Loucy (cell line): ENCODE results near the gene CDC7.
A peak's percentile ranks its signal among the peaks of the same experiment; 100 is the strongest.

Source experiments
- H2AFZ ChIP-seq: fragments of 200-600 bp; sonication (generic); 2 replicates; pipeline ENCODE4 v1.6.0; 2016; ENCODE audit warnings: antibody characterized with exemption, mild to moderate bottlenecking, low read length, moderate library complexity
- H3F3A ChIP-seq: fragments of 200-600 bp; 2 replicates; pipeline ENCODE4 v1.6.0; 2016; ENCODE audit warnings: antibody characterized with exemption, low read depth, mild to moderate bottlenecking
- H3K27me3 ChIP-seq: fragments of 200-600 bp; sonication (generic); 2 replicates; pipeline ENCODE4 v1.6.1; 2014; ENCODE audit warnings: low read length, mild to moderate bottlenecking; ENCODE audit not compliant: insufficient read depth, poor library complexity, severe bottlenecking
- H3K36me3 ChIP-seq: fragments of 200-600 bp; sonication (generic); 2 replicates; pipeline ENCODE4 v1.6.1; 2016; ENCODE audit warnings: low read length; ENCODE audit not compliant: insufficient read depth
- H3K4me1 ChIP-seq: fragments of 200-600 bp; sonication (generic); 2 replicates; pipeline ENCODE4 v1.5.1; 2014; ENCODE audit warnings: low read length, mild to moderate bottlenecking; ENCODE audit not compliant: insufficient read depth, poor library complexity, severe bottlenecking
- H3K4me2 ChIP-seq: fragments of 200-600 bp; sonication (generic); 2 replicates; pipeline ENCODE4 v1.6.0; 2014; ENCODE audit warnings: antibody characterized with exemption, low read length, low read depth, mild to moderate bottlenecking; ENCODE audit not compliant: poor library complexity, severe bottlenecking
- H3K4me3 ChIP-seq: fragments of 200-600 bp; sonication (generic); 2 replicates; pipeline ENCODE4 v1.5.1; 2014; ENCODE audit warnings: low read length, mild to moderate bottlenecking, mixed read lengths; ENCODE audit not compliant: poor library complexity, severe bottlenecking
- H3K79me2 ChIP-seq: fragments of 200-600 bp; sonication (generic); 2 replicates; pipeline ENCODE4 v1.6.1; 2014; ENCODE audit warnings: low read length; ENCODE audit not compliant: insufficient read depth
- H3K9ac ChIP-seq: fragments of 200-600 bp; sonication (generic); 2 replicates; pipeline ENCODE4 v1.6.0; 2014; ENCODE audit warnings: mild to moderate bottlenecking, low read depth, low read length, moderate library complexity; ENCODE audit not compliant: poor library complexity, severe bottlenecking
- H3K9me2 ChIP-seq: fragments of 200-600 bp; sonication (generic); replicated peaks from 2 replicates; pipeline ENCODE4 v1.6.1; 2016; ENCODE audit warnings: low read depth, low read length, mixed read lengths
- H3K9me3 ChIP-seq: fragments of 200-600 bp; sonication (generic); 2 replicates; pipeline ENCODE4 v1.6.1; 2014; ENCODE audit warnings: mild to moderate bottlenecking, antibody characterized with exemption, low read length, low read depth; ENCODE audit not compliant: insufficient read depth
- H4K20me1 ChIP-seq: fragments of 200-600 bp; sonication (generic); 2 replicates; pipeline ENCODE4 v1.6.0; 2014; ENCODE audit warnings: antibody characterized with exemption, low read length, mild to moderate bottlenecking; ENCODE audit not compliant: insufficient read depth, poor library complexity, severe bottlenecking
- EZH2phosphoT487 ChIP-seq: fragments of 200-600 bp; IDR thresholded peaks from 2 replicates; pipeline ENCODE4 v1.6.1; 2018; ENCODE audit warnings: antibody characterized with exemption, mild to moderate bottlenecking, moderate library complexity, borderline replicate concordance
- TF ChIP-seq, protein P1 (sequence below): fragments of 200-600 bp; sonication (generic); conservative IDR thresholded peaks from 2 replicates; pipeline ENCODE4 v1.5.1; 2014; ENCODE audit warnings: mild to moderate bottlenecking, antibody characterized with exemption, low read length

The CDC7 gene

GRCh38 chr1:91503975-91504530, 3.4 kb downstream of the CDC7 start:
- peak overlapping the region; percentile 84 for H3K4me3 ChIP-seq
- no peak overlapping the region for H2AFZ ChIP-seq
- H3K9me3 ChIP-seq, result no peaks in the 10 kb centered on the region
- no peak for TF ChIP-seq EZH2phosphoT487
- TF ChIP-seq, protein P1, sequence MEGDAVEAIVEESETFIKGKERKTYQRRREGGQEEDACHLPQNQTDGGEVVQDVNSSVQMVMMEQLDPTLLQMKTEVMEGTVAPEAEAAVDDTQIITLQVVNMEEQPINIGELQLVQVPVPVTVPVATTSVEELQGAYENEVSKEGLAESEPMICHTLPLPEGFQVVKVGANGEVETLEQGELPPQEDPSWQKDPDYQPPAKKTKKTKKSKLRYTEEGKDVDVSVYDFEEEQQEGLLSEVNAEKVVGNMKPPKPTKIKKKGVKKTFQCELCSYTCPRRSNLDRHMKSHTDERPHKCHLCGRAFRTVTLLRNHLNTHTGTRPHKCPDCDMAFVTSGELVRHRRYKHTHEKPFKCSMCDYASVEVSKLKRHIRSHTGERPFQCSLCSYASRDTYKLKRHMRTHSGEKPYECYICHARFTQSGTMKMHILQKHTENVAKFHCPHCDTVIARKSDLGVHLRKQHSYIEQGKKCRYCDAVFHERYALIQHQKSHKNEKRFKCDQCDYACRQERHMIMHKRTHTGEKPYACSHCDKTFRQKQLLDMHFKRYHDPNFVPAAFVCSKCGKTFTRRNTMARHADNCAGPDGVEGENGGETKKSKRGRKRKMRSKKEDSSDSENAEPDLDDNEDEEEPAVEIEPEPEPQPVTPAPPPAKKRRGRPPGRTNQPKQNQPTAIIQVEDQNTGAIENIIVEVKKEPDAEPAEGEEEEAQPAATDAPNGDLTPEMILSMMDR, result no peak
- H3K79me2 ChIP-seq, result peaks cover 79% of the 10 kb centered on the region
- H3F3A ChIP-seq, result no peaks in the 10 kb centered on the region
- peaks cover 71% of the 10 kb centered on the region for H4K20me1 ChIP-seq
- peaks cover 68% of the 10 kb centered on the region for H3K4me1 ChIP-seq
- no peak overlapping the region for H3K9ac ChIP-seq
- no peaks in the 10 kb centered on the region for H3K27me3 ChIP-seq
- H3K36me3 ChIP-seq, result peaks cover 5% of the 10 kb centered on the region; the same call in 1 of the 2 replicates
- H3K4me2 ChIP-seq, result peak overlapping the region; percentile 72
- no peaks in the 10 kb centered on the region for H3K9me2 ChIP-seq

DNA sequence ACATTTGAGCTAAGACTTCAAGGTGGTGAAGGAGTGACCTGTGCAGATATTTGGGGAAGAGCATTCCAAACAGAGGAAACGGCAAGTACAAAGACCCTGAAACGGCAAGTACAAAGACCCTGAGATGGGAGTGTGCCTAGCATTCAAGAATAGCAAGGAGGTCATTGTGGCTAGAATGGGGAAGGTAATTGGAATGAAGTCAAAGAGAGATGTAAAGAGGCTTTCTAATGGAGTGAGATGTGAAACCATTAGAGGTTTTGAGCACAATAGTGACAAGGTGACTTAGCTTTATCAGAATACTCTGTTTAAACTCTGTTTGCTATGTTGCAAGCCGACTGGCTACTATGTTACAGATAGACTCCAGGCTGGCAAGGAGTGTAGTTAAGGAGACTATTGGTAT, 4.4 kb downstream of the CDC7 start:
- no peaks in the 10 kb centered on the region for H3K27me3 ChIP-seq
- H3K9me2 ChIP-seq, result no peaks in the 10 kb centered on the region
- peak overlapping the region; percentile 84 for H3K4me3 ChIP-seq
- H3K36me3 ChIP-seq, result peaks cover 11% of the 10 kb centered on the region; the same call in 1 of the 2 replicates
- peaks cover 87% of the 10 kb centered on the region for H3K79me2 ChIP-seq
- H3K4me1 ChIP-seq, result peaks cover 65% of the 10 kb centered on the region
- H3K9me3 ChIP-seq, result no peaks in the 10 kb centered on the region
- no peaks in the 10 kb centered on the region for H3F3A ChIP-seq
- peak overlapping the region; percentile 44 for H3K9ac ChIP-seq
- H3K4me2 ChIP-seq, result peak overlapping the region; percentile 72
- no peak overlapping the region for H2AFZ ChIP-seq
- TF ChIP-seq, protein P1, result no peak
- TF ChIP-seq EZH2phosphoT487, result no peak
- peaks cover 72% of the 10 kb centered on the region for H4K20me1 ChIP-seq

DNA sequence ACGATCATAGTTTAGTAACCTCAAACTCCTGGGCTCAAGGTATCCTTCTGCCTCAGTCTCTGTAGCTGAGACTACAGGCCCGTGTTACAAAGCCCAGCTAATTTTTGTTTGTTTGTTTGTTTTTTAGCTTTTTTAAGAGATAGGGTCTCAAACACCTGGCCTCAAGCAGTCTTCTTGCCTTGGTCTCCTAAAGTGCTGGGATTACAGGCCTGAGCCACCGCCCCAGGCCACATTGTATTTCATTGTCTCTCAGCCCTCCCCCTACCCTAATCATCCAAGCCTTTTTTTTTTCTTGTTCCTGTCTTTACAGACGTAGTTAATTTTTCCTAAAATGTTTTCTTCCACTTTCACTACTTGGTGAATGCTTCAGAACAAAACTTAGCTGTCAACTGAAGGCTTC, 5.4 kb downstream of the CDC7 start:
- Histone ChIP-seq H3K9ac (peak overlapping the region; percentile 44), H3K79me2 (peaks cover 92% of the 10 kb centered on the region), H3K9me3 (no peaks in the 10 kb centered on the region), H3K4me2 (peak overlapping the region; percentile 72), H3K36me3 (peaks cover 19% of the 10 kb centered on the region; the same call in 1 of the 2 replicates), H2AFZ (no peak overlapping the region), H3K4me3 (peak overlapping the region; percentile 84), H3K27me3 (no peaks in the 10 kb centered on the region), H3K9me2 (no peaks in the 10 kb centered on the region), H3K4me1 (peaks cover 61% of the 10 kb centered on the region), H3F3A (peaks cover 7% of the 10 kb centered on the region; the same call in 1 of the 2 replicates), H4K20me1 (peaks cover 76% of the 10 kb centered on the region)
- no peak for TF ChIP-seq EZH2phosphoT487
- TF ChIP-seq, protein P1, result no peak
